Body of pancreas (tissue), 4 donors: Measurements from ENCODE around the gene PGLYRP4.

Source experiments
- CTCF ChIP-seq, 7 experiments: fragments of 450-650 bp in 4 of 7; fragments of 200-600 bp in 3 of 7; sonication (generic) in 3 of 7; IDR thresholded peaks; one replicate each; pipeline ENCODE4 v1.5.1; 2016 to 2019; ENCODE audit warnings: antibody characterized with exemption in 7 of 7
- POLR2A ChIP-seq, 3 donors: fragments of 450-650 bp; IDR thresholded peaks; one replicate each; pipeline ENCODE4 v1.6.1; 2016; ENCODE audit warnings: antibody characterized with exemption in 3 of 3, mild to moderate bottlenecking in 2 of 3

DNA sequence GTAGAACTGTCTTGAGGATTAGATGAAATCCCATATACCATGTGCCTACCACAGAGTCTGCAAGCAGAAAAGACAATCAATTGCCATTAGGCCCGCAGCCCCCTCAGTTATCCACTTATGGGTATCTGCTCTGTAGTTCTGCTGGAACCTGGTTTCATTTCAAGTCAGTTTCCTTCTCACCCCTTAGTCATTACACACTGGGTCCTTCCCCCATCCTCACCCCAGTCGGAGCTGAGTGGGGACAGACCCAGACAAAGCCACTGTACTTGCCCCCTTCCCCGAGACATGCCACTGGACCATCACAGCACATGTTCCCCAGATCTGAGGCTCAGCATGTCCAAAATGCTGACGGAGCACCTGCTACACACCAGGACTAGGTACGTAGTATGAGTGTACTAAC, 57.1 kb downstream of the PGLYRP4 start:
- TF ChIP-seq CTCF (IDR thresholded peaks at IDR 0.05) (no peak), POLR2A (IDR thresholded peaks at IDR 0.05) (no peak)
